ENCODE measurements around the gene PIGT.

The PIGT gene

DNA sequence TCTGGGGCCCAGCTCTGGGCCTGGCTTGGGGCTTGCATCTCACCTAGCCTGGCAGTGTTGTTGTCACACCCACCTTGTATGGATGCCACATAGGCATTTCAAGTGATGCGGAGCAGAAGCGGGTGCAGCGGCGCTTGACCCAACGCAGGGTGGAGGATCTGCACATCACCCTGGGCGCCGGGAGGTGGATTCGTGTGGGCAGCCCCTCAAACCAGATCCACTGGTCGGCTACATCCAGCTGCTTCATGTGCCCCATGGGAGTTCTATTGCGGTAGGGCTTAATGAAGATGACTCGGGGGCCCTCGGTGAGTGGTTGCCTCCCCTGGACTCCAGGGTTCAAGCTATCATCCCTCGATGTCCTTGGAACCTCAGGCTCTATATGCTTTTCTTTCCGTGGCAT lies 41.0 kb upstream of the PIGT start:
- no CpG with 5 or more reads among the region's 14 CpGs for WGBS (ENCODE audit: extremely low coverage, insufficient coverage, low lambda C conversion rate)

GRCh38 chr20:45377269-45377668 lies 38.7 kb upstream of the PIGT start:
- Histone ChIP-seq H3K18ac (ENCODE audit: low read length) (peak overlapping the region; percentile 24), H2AK5ac (ENCODE audit: low read length) (no peak overlapping the region), H2BK5ac (ENCODE audit: low read length) (no peak overlapping the region), H4K8ac (ENCODE audit: low read depth, low read length) (no peak overlapping the region), H3K79me1 (ENCODE audit: low read length) (no peaks in the 10 kb centered on the region), H3K9ac (ENCODE audit: low read length) (no peak overlapping the region), H3K23ac (ENCODE audit: low read length) (no peak overlapping the region), H2BK120ac (ENCODE audit: low read depth, low read length) (no peak overlapping the region), H3K56ac (ENCODE audit: low read length) (peak overlapping the region; percentile 25), H2BK15ac (replicated peaks; ENCODE audit: low read depth) (no peak overlapping the region), H4K5ac (ENCODE audit: low read length) (no peak overlapping the region), H3K79me2 (ENCODE audit: control insufficient read depth, insufficient read depth, low read length) (no peaks in the 10 kb centered on the region), H3K4ac (ENCODE audit: low read depth, low read length) (no peak overlapping the region), H3K27ac (ENCODE audit: low read depth, low read length) (peak overlapping the region; percentile 51), H3K4me1 (ENCODE audit: control insufficient read depth, low read depth, low read length) (peaks cover 11% of the 10 kb centered on the region), H3K36me3 (ENCODE audit: control insufficient read depth, insufficient read depth, low read length) (no peaks in the 10 kb centered on the region), H3K4me3 (ENCODE audit: low read length) (no peak overlapping the region), H3K27me3 (ENCODE audit: insufficient read depth, low read length, poor library complexity) (no peaks in the 10 kb centered on the region), H3K4me2 (ENCODE audit: low read length) (no peak overlapping the region)
- WGBS (ENCODE audit: extremely low coverage, insufficient coverage, low lambda C conversion rate) = no CpG with 5 or more reads among the region's 11 CpGs
- DNase-seq = no peak

More for the DNA sequence above, 41.0 kb upstream of the PIGT start:
- no peak overlapping the region for H3K4ac ChIP-seq (ENCODE audit: low read depth, low read length)
- H3K4me1 ChIP-seq (ENCODE audit: control insufficient read depth, low read depth, low read length) = peaks cover 11% of the 10 kb centered on the region
- H3K4me2 ChIP-seq (ENCODE audit: low read length) = no peak overlapping the region
- no peaks in the 10 kb centered on the region for H3K27me3 ChIP-seq (ENCODE audit: insufficient read depth, low read length, poor library complexity)
- H3K56ac ChIP-seq (ENCODE audit: low read length) = no peak overlapping the region
- no peak overlapping the region for H3K27ac ChIP-seq (ENCODE audit: low read depth, low read length)
- no peak overlapping the region for H3K9ac ChIP-seq (ENCODE audit: low read length)
- H4K8ac ChIP-seq (ENCODE audit: low read depth, low read length) = no peak overlapping the region
- H2AK5ac ChIP-seq (ENCODE audit: low read length) = no peak overlapping the region
- no peak overlapping the region for H3K4me3 ChIP-seq (ENCODE audit: low read length)
- no peaks in the 10 kb centered on the region for H3K79me2 ChIP-seq (ENCODE audit: control insufficient read depth, insufficient read depth, low read length)
- no peak overlapping the region for H3K18ac ChIP-seq (ENCODE audit: low read length)
- H2BK5ac ChIP-seq (ENCODE audit: low read length) = no peak overlapping the region
- H2BK120ac ChIP-seq (ENCODE audit: low read depth, low read length) = no peak overlapping the region
- H3K36me3 ChIP-seq (ENCODE audit: control insufficient read depth, insufficient read depth, low read length) = no peaks in the 10 kb centered on the region
- H3K79me1 ChIP-seq (ENCODE audit: low read length) = no peaks in the 10 kb centered on the region
- H2BK15ac ChIP-seq (replicated peaks; ENCODE audit: low read depth) = no peak overlapping the region
- no peak overlapping the region for H4K5ac ChIP-seq (ENCODE audit: low read length)
- no peak overlapping the region for H3K23ac ChIP-seq (ENCODE audit: low read length)
- no peak for DNase-seq

DNA sequence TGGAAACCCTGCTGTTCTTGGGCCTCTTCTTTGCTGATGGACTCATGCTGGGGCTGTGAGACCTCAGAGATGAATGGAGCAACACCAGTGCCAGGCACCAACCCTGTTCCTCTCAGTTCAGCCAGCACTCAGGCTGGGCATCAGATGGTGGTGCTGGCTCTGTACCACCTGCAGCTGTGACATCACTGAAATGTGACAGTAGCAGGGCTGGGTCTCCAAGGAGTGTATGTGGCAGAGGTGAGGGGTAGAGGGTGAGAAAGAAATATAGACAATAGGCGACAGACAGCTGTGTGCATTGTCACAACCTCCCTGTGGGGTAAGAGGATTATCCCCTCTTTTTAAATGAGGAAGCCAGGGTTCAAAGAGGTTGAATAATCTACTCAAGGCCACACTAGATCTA lies 37.8 kb upstream of the PIGT start, which contains the start of gene TP53TG5:
Gene TP53TG5, minus strand, starts transcription at position 135 of the 400 bp plus-strand sequence. Its CDS starts 89 bp downstream, at position 46.
- no peaks in the 10 kb centered on the region for H3K79me2 ChIP-seq (ENCODE audit: control insufficient read depth, insufficient read depth, low read length)
- DNase-seq = peak; percentile 77

DNA sequence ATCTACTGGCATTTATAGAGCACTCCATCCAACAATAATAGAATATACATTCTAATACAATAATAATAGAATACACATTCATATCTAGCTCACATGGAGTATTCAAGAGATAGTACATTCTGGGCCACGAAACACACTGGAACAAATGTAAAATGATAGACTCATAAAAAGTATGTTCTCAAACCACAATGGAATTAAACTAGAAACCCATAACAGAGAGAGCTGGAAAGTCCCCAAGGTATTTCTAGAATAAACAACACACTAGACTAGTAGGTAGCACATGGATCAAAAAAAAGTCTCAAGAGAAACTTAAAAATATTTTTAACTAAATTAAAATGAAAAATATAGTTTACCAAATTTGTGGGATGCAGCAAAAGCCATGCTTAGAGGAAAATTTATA lies 28.7 kb upstream of the PIGT start:
- no peak overlapping the region for H2BK120ac ChIP-seq (ENCODE audit: low read depth, low read length)
- H4K8ac ChIP-seq (ENCODE audit: low read depth, low read length) = no peak overlapping the region
- H3K23ac ChIP-seq (ENCODE audit: low read length) = no peak overlapping the region
- H3K56ac ChIP-seq (ENCODE audit: low read length) = no peak overlapping the region
- no peak overlapping the region for H3K4me2 ChIP-seq (ENCODE audit: low read length)
- no peak overlapping the region for H2BK5ac ChIP-seq (ENCODE audit: low read length)
- no peak overlapping the region for H3K9ac ChIP-seq (ENCODE audit: low read length)
- no CpG with 5 or more reads among the region's 1 CpG for WGBS (ENCODE audit: extremely low coverage, insufficient coverage, low lambda C conversion rate)
- no peaks in the 10 kb centered on the region for H3K79me1 ChIP-seq (ENCODE audit: low read length)
- no peak overlapping the region for H2BK15ac ChIP-seq (replicated peaks; ENCODE audit: low read depth)
- H3K79me2 ChIP-seq (ENCODE audit: control insufficient read depth, insufficient read depth, low read length) = no peaks in the 10 kb centered on the region
- no peaks in the 10 kb centered on the region for H3K36me3 ChIP-seq (ENCODE audit: control insufficient read depth, insufficient read depth, low read length)
- H3K27me3 ChIP-seq (ENCODE audit: insufficient read depth, low read length, poor library complexity) = no peaks in the 10 kb centered on the region
- no peak overlapping the region for H3K27ac ChIP-seq (ENCODE audit: low read depth, low read length)
- no peak overlapping the region for H3K4me3 ChIP-seq (ENCODE audit: low read length)
- no peak for DNase-seq
- H3K4me1 ChIP-seq (ENCODE audit: control insufficient read depth, low read depth, low read length) = no peaks in the 10 kb centered on the region
- no peak overlapping the region for H3K4ac ChIP-seq (ENCODE audit: low read depth, low read length)
- no peak overlapping the region for H4K5ac ChIP-seq (ENCODE audit: low read length)
- H3K18ac ChIP-seq (ENCODE audit: low read length) = no peak overlapping the region
- no peak overlapping the region for H2AK5ac ChIP-seq (ENCODE audit: low read length)

More for the DNA sequence above, 37.8 kb upstream of the PIGT start, which contains the start of gene TP53TG5:
- H3K4me1 ChIP-seq (ENCODE audit: control insufficient read depth, low read depth, low read length) = peaks cover 7% of the 10 kb centered on the region
- H3K27me3 ChIP-seq (ENCODE audit: insufficient read depth, low read length, poor library complexity) = no peaks in the 10 kb centered on the region
- no peak within 1 kb of the TSS for H2BK120ac ChIP-seq (ENCODE audit: low read depth, low read length)
- no peaks in the 10 kb centered on the region for H3K36me3 ChIP-seq (ENCODE audit: control insufficient read depth, insufficient read depth, low read length)
- H3K4me3 ChIP-seq (ENCODE audit: low read length) = no peak within 1 kb of the TSS
- H3K18ac ChIP-seq (ENCODE audit: low read length) = peak within 1 kb of the TSS; percentile 24
- no peak within 1 kb of the TSS for H3K4me2 ChIP-seq (ENCODE audit: low read length)
- no peak within 1 kb of the TSS for H4K5ac ChIP-seq (ENCODE audit: low read length)
- H4K8ac ChIP-seq (ENCODE audit: low read depth, low read length) = no peak within 1 kb of the TSS
- H3K79me1 ChIP-seq (ENCODE audit: low read length) = no peaks in the 10 kb centered on the region
- H3K9ac ChIP-seq (ENCODE audit: low read length) = no peak within 1 kb of the TSS
- H2BK15ac ChIP-seq (replicated peaks; ENCODE audit: low read depth) = no peak within 1 kb of the TSS
- no CpG with 5 or more reads among the region's 1 CpG for WGBS (ENCODE audit: extremely low coverage, insufficient coverage, low lambda C conversion rate)
- no peak within 1 kb of the TSS for H3K4ac ChIP-seq (ENCODE audit: low read depth, low read length)
- H2BK5ac ChIP-seq (ENCODE audit: low read length) = peak within 1 kb of the TSS; percentile 60
- H2AK5ac ChIP-seq (ENCODE audit: low read length) = no peak within 1 kb of the TSS
- H3K27ac ChIP-seq (ENCODE audit: low read depth, low read length) = peak within 1 kb of the TSS; percentile 51
- H3K56ac ChIP-seq (ENCODE audit: low read length) = peak within 1 kb of the TSS; percentile 18
- no peak within 1 kb of the TSS for H3K23ac ChIP-seq (ENCODE audit: low read length)

- Histone ChIP-seq H2BK120ac (ENCODE audit: low read depth, low read length) (no peak overlapping the region), H2BK5ac (ENCODE audit: low read length) (no peak overlapping the region), H3K27ac (ENCODE audit: low read depth, low read length) (no peak overlapping the region), H3K56ac (ENCODE audit: low read length) (no peak overlapping the region), H3K79me1 (ENCODE audit: low read length) (no peaks in the 10 kb centered on the region), H4K8ac (ENCODE audit: low read depth, low read length) (no peak overlapping the region), H3K36me3 (ENCODE audit: control insufficient read depth, insufficient read depth, low read length) (no peaks in the 10 kb centered on the region), H3K23ac (ENCODE audit: low read length) (no peak overlapping the region), H3K79me2 (ENCODE audit: control insufficient read depth, insufficient read depth, low read length) (no peaks in the 10 kb centered on the region), H2AK5ac (ENCODE audit: low read length) (no peak overlapping the region), H3K4me1 (ENCODE audit: control insufficient read depth, low read depth, low read length) (no peaks in the 10 kb centered on the region), H3K4me2 (ENCODE audit: low read length) (no peak overlapping the region), H3K27me3 (ENCODE audit: insufficient read depth, low read length, poor library complexity) (no peaks in the 10 kb centered on the region), H3K18ac (ENCODE audit: low read length) (no peak overlapping the region), H3K4ac (ENCODE audit: low read depth, low read length) (no peak overlapping the region), H3K9ac (ENCODE audit: low read length) (no peak overlapping the region), H4K5ac (ENCODE audit: low read length) (no peak overlapping the region), H3K4me3 (ENCODE audit: low read length) (no peak overlapping the region), H2BK15ac (replicated peaks; ENCODE audit: low read depth) (no peak overlapping the region)
- WGBS (ENCODE audit: extremely low coverage, insufficient coverage, low lambda C conversion rate) = no CpG with 5 or more reads among the region's 2 CpGs
- no peak for DNase-seq
These were observed 25.0 kb upstream of the PIGT start for GRCh38 chr20:45390931-45391330.

DNA sequence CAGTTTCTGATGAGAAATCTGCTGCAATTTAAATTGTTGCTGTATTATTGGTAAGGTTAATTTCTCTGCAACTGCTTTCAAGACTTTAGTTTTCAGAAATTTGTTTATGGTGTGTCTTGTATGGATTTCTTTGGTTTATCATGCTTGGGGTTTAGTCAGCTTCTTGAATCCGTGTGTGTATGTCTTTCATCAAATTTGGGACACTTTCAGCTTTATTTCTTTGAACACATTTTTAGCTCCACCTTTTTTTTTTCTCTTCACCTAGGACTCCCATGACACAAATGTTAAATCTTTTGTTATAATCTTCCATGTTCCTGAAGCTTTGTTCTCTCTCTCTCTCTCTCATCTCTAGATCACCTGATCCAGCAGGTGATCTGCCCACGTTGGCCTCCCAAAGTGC lies 24.4 kb upstream of the PIGT start:
- Histone ChIP-seq H2AK5ac (ENCODE audit: low read length) (no peak overlapping the region), H3K4me2 (ENCODE audit: low read length) (no peak overlapping the region), H2BK5ac (ENCODE audit: low read length) (no peak overlapping the region), H3K4ac (ENCODE audit: low read depth, low read length) (no peak overlapping the region), H3K27ac (ENCODE audit: low read depth, low read length) (no peak overlapping the region), H3K4me3 (ENCODE audit: low read length) (no peak overlapping the region), H3K4me1 (ENCODE audit: control insufficient read depth, low read depth, low read length) (no peaks in the 10 kb centered on the region), H2BK15ac (replicated peaks; ENCODE audit: low read depth) (no peak overlapping the region), H3K18ac (ENCODE audit: low read length) (no peak overlapping the region), H4K5ac (ENCODE audit: low read length) (no peak overlapping the region), H2BK120ac (ENCODE audit: low read depth, low read length) (no peak overlapping the region), H3K79me2 (ENCODE audit: control insufficient read depth, insufficient read depth, low read length) (no peaks in the 10 kb centered on the region), H3K79me1 (ENCODE audit: low read length) (no peaks in the 10 kb centered on the region), H3K36me3 (ENCODE audit: control insufficient read depth, insufficient read depth, low read length) (no peaks in the 10 kb centered on the region), H3K27me3 (ENCODE audit: insufficient read depth, low read length, poor library complexity) (no peaks in the 10 kb centered on the region), H4K8ac (ENCODE audit: low read depth, low read length) (no peak overlapping the region), H3K56ac (ENCODE audit: low read length) (no peak overlapping the region), H3K9ac (ENCODE audit: low read length) (no peak overlapping the region), H3K23ac (ENCODE audit: low read length) (no peak overlapping the region)
- no CpG with 5 or more reads among the region's 2 CpGs for WGBS (ENCODE audit: extremely low coverage, insufficient coverage, low lambda C conversion rate)
- no peak for DNase-seq
